Ascending aorta (tissue), 2 donors: Measurements from ENCODE around the gene METTL15. TPM values are rescaled to one million over a fixed set of nuclear protein-coding genes. Genes with fewer than 3 reads are reported as not detected.

Experiments
- DNase-seq, 2 donors: peaks; one replicate each; pipeline ENCODE4 v3.0.0-alpha.2; 2019; ENCODE audit warnings: low spot score in 2 of 2
- H3K27ac ChIP-seq, 2 donors: fragments of 200-600 bp; sonication (generic); one replicate each; pipeline ENCODE4 v1.5.1; 2016 to 2017; ENCODE audit warnings: mild to moderate bottlenecking in 1 of 2
- H3K27me3 ChIP-seq: fragments of 200-600 bp; sonication (generic); one replicate; pipeline ENCODE4 v1.5.1; 2017
- H3K36me3 ChIP-seq, 2 donors: fragments of 200-600 bp; sonication (generic); one replicate each; pipeline ENCODE4 v1.5.1; 2016
- H3K4me1 ChIP-seq, 2 donors: fragments of 200-600 bp; sonication (generic); one replicate each; pipeline ENCODE4 v1.5.1; 2016 to 2017; ENCODE audit warnings: mild to moderate bottlenecking in 1 of 2
- H3K4me3 ChIP-seq, 2 donors: fragments of 200-600 bp; sonication (generic); one replicate each; pipeline ENCODE4 v1.5.1; 2016 to 2017; ENCODE audit warnings: mild to moderate bottlenecking in 1 of 2
- H3K9me3 ChIP-seq, 2 donors: fragments of 200-600 bp; sonication (generic); one replicate each; pipeline ENCODE4 v1.5.1; 2016
- intact Hi-C: fragments of 100-400 bp; cut with DNase I; formaldehyde crosslinking; loops from one replicate; pipeline ENCODE4 v1.15.1; 2023
- total RNA-seq: library from RNA; depleted of rRNA; stranded (reverse); fragments of >200 nt; gene quantifications from one replicate; pipeline ENCODE4 v1.1.0, GENCODE V29; 2016
- TF ChIP-seq, protein P1 (sequence below), 3 experiments: fragments of 200-600 bp in 2 of 3; fragments of 450-650 bp in 1 of 3; sonication (generic) in 2 of 3; IDR thresholded peaks; one replicate each; pipeline ENCODE4 v1.5.1; 2016 to 2019; ENCODE audit warnings: antibody characterized with exemption in 3 of 3, mild to moderate bottlenecking in 1 of 3, moderate library complexity in 1 of 3

METTL15 gene
- total RNA-seq, 1 donor from 2014 or later, result 0.32 TPM

GRCh38 chr11:28241760-28242159, 133.6 kb downstream of the METTL15 start:
- Histone ChIP-seq H3K4me3 (no peak overlapping the region), H3K36me3 (no peaks in the 10 kb centered on the region), H3K9me3 (no peaks in the 10 kb centered on the region), H3K4me1 (no peaks in the 10 kb centered on the region), H3K27ac (peak overlapping the region in 1 of 2 donors; percentile 57), H3K27me3 (no peaks in the 10 kb centered on the region)
- TF ChIP-seq, protein P1, sequence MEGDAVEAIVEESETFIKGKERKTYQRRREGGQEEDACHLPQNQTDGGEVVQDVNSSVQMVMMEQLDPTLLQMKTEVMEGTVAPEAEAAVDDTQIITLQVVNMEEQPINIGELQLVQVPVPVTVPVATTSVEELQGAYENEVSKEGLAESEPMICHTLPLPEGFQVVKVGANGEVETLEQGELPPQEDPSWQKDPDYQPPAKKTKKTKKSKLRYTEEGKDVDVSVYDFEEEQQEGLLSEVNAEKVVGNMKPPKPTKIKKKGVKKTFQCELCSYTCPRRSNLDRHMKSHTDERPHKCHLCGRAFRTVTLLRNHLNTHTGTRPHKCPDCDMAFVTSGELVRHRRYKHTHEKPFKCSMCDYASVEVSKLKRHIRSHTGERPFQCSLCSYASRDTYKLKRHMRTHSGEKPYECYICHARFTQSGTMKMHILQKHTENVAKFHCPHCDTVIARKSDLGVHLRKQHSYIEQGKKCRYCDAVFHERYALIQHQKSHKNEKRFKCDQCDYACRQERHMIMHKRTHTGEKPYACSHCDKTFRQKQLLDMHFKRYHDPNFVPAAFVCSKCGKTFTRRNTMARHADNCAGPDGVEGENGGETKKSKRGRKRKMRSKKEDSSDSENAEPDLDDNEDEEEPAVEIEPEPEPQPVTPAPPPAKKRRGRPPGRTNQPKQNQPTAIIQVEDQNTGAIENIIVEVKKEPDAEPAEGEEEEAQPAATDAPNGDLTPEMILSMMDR (IDR thresholded peaks at IDR 0.05), result no peak
- no peak for DNase-seq
- intact Hi-C loops, result no loop called here

DNA sequence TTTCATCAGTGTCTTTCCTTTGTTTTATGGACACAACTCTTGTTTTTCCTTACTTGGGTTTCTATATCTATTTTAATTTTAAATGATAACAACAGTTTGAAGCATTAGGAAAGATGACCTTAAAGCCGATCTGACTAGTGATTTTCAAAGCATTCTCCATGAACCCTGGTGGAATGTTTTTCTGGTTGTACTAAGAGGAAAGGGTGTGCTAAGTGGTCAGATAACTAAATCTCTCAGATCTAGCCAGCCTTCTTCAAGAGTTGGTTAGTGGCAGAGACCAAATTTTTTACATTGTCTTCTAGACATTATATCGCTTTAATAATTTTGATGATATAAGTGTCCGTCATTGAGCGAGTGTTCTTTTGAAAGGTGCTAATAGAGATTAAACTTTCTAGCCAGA, 134.4 kb downstream of the METTL15 start:
- H3K27ac ChIP-seq, result peak overlapping the region; percentile 51 to 57
- H3K9me3 ChIP-seq, result no peaks in the 10 kb centered on the region
- TF ChIP-seq, protein P1 (IDR thresholded peaks at IDR 0.05), result no peak
- intact Hi-C loops, result no loop called here
- H3K36me3 ChIP-seq, result no peaks in the 10 kb centered on the region
- no peak for DNase-seq
- H3K4me1 ChIP-seq, result no peaks in the 10 kb centered on the region
- peak overlapping the region in 1 of 2 donors; percentile 32 for H3K4me3 ChIP-seq
- no peaks in the 10 kb centered on the region for H3K27me3 ChIP-seq

GRCh38 chr11:28243061-28243460, 134.9 kb downstream of the METTL15 start:
- H3K4me3 ChIP-seq, result peak overlapping the region; percentile 9 to 32
- H3K4me1 ChIP-seq, result no peaks in the 10 kb centered on the region
- no peaks in the 10 kb centered on the region for H3K27me3 ChIP-seq
- H3K9me3 ChIP-seq, result no peaks in the 10 kb centered on the region
- TF ChIP-seq, protein P1 (IDR thresholded peaks at IDR 0.05), result no peak
- H3K36me3 ChIP-seq, result no peaks in the 10 kb centered on the region
- no peak for DNase-seq
- intact Hi-C loops, result no loop called here
- H3K27ac ChIP-seq, result peak overlapping the region; percentile 51 to 57

DNA sequence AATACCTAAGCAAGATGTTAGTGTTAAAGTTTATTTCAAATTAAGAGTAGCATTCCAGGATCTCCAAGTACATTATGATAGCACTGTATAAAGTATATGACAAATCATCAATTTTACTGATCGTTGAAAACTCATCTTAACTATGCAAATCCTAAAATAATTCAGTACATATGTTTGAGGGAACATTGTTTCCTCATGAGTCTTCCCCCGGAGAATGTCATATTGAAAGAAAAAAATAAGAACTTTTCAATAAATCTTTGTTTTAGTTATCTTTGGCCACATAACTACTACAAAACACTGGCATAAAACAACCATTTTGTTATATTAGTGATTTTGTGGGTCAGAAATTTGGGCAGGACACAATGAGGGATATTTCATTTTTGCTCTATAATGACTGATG, 135.4 kb downstream of the METTL15 start:
- Histone ChIP-seq H3K27ac (peak overlapping the region; percentile 51 to 57), H3K9me3 (no peaks in the 10 kb centered on the region), H3K36me3 (no peaks in the 10 kb centered on the region), H3K4me1 (no peaks in the 10 kb centered on the region), H3K4me3 (peak overlapping the region; percentile 9 to 32), H3K27me3 (no peaks in the 10 kb centered on the region)
- intact Hi-C loops, result no loop called here
- TF ChIP-seq, protein P1 (IDR thresholded peaks at IDR 0.05), result no peak
- DNase-seq, result no peak

GRCh38 chr11:28245131-28245530, 136.9 kb downstream of the METTL15 start:
- no peak for DNase-seq
- H3K4me1 ChIP-seq, result no peaks in the 10 kb centered on the region
- H3K36me3 ChIP-seq, result no peaks in the 10 kb centered on the region
- TF ChIP-seq, protein P1 (IDR thresholded peaks at IDR 0.05), result no peak
- H3K9me3 ChIP-seq, result no peaks in the 10 kb centered on the region
- H3K27ac ChIP-seq, result no peak overlapping the region
- no peak overlapping the region for H3K4me3 ChIP-seq
- no peaks in the 10 kb centered on the region for H3K27me3 ChIP-seq
- intact Hi-C loops, result no loop called here

DNA sequence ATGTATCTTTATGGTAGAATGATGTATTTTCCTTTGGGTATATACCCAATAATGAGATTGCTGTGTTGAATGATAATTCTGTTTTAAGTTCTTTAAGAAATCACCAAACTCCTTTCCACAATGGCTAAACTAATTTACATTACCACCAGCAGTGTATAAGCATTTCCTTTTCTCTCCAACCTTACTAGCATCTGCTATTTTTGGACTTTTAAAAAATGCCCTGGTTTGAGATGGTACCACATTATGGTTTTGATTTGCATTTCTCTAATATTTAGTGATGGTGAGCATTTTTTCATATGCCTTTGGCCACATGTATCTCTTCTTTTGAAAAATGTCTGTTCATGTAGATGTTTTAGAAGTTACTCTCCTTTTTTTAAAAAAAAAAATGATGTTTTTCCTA, 142.0 kb downstream of the METTL15 start:
- TF ChIP-seq, protein P1 (IDR thresholded peaks at IDR 0.05), result no peak
- H3K4me3 ChIP-seq, result no peak overlapping the region
- peaks cover 0 to 3% of the 10 kb centered on the region in 2 donors for H3K9me3 ChIP-seq
- DNase-seq, result no peak
- intact Hi-C loops, result no loop called here
- H3K4me1 ChIP-seq, result no peaks in the 10 kb centered on the region
- no peaks in the 10 kb centered on the region for H3K27me3 ChIP-seq
- H3K27ac ChIP-seq, result no peak overlapping the region
- no peaks in the 10 kb centered on the region for H3K36me3 ChIP-seq
